ENCODE measurements around the gene TMEM143. TPM values are rescaled to one million over a fixed set of nuclear protein-coding genes. Genes with fewer than 3 reads are reported as not detected.
A peak's percentile ranks its signal among the peaks of the same experiment; 100 is the strongest.

TMEM143 gene
- total and polyA plus RNA-seq, 2 of the 8 experiments (the other 6 are each of a cell fraction or from before 2014, with no cell fraction given) = 14.2 to 19.1 TPM

DNA sequence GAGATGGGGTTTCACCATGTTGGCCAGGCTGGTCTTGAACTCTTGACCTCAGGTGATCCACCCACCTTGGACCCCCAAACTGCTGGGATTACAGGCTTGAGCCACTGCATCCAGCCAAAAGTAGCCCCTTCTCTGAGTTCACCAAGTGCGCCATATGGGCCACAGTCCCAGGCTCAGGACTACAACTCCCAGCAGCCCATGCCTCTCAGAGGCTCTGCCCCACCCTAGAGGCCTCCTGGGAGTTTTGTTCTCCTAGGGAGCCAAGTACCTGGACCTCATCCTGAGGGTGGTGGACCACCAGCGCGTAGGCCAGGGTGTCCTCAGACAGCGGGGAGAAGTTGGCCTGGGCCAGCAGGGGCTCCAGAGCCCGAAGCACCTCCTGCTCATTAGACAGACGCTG lies 18.8 kb downstream of the TMEM143 start:
- Histone ChIP-seq H3K4ac (replicated peaks; ENCODE audit: insufficient read length, low read depth, low read length) (no peak overlapping the region), H2AK5ac (ENCODE audit: low read depth, low read length) (no peak overlapping the region), H2BK15ac (ENCODE audit: low read length) (no peak overlapping the region), H2BK20ac (ENCODE audit: low read length) (no peak overlapping the region), H3K27ac (ENCODE audit: low read depth, low read length) (no peak overlapping the region), H3K56ac (replicated peaks; ENCODE audit: insufficient read length, low read depth, low read length) (no peak overlapping the region), H3K9ac (replicated peaks in 1 of 4; ENCODE audit: extremely low read depth in 1 of 4, low read depth in 3 of 4, low read length in 3 of 4) (no peak overlapping the region), H3K9me3 (ENCODE audit: insufficient read depth in 2 of 2, low read depth in 1 of 2, low read length in 1 of 2) (no peaks in the 10 kb centered on the region), H2BK5ac (ENCODE audit: low read depth, low read length) (no peak overlapping the region), H3K36me3 (ENCODE audit: control insufficient read depth in 2 of 4, insufficient read depth in 4 of 4, low read length in 3 of 4) (no peaks in the 10 kb centered on the region), H3K14ac (ENCODE audit: insufficient read length) (no peak overlapping the region), H4K5ac (ENCODE audit: insufficient read length, low read depth, low read length) (no peak overlapping the region), H3K4me3 (ENCODE audit: extremely low read depth in 1 of 4, insufficient read depth in 2 of 4, low read depth in 3 of 4, low read length in 4 of 4) (no peak overlapping the region), H3K23me2 (ENCODE audit: low read depth, low read length) (no peaks in the 10 kb centered on the region; the same call in 1 of the 2 replicates), H4K8ac (ENCODE audit: extremely low read depth, insufficient read depth, low read length) (no peak overlapping the region), H4K20me1 (replicated peaks in 1 of 2; ENCODE audit: control insufficient read depth in 1 of 2, insufficient read depth in 2 of 2, low read length in 2 of 2) (no peaks in the 10 kb centered on the region), H3K27me3 (replicated peaks in 1 of 4; ENCODE audit: control insufficient read depth in 3 of 4, extremely low read depth in 1 of 4, insufficient read depth in 3 of 4, low read length in 3 of 4) (no peaks in the 10 kb centered on the region), H4K91ac (replicated peaks; ENCODE audit: insufficient read length, low read length) (no peak overlapping the region), H3K23ac (ENCODE audit: insufficient read length) (no peak overlapping the region), H2AFZ (ENCODE audit: low read length) (no peak overlapping the region), H2BK12ac (ENCODE audit: low read depth, low read length) (no peak overlapping the region), H2BK120ac (replicated peaks; ENCODE audit: low read depth, low read length) (no peak overlapping the region), H3K79me2 (ENCODE audit: control insufficient read depth in 1 of 2, insufficient read depth in 2 of 2, low read length in 2 of 2) (no peaks in the 10 kb centered on the region), H3K4me2 (ENCODE audit: insufficient read depth in 1 of 2, low read depth in 2 of 2, low read length in 2 of 2) (no peak overlapping the region), H3K79me1 (ENCODE audit: low read depth, low read length) (no peaks in the 10 kb centered on the region), H3K18ac (ENCODE audit: extremely low read depth, low read length) (no peak overlapping the region), H3K4me1 (replicated peaks in 1 of 4; ENCODE audit: control insufficient read depth in 3 of 4, insufficient read depth in 4 of 4, low read length in 3 of 4) (peaks cover 0 to 4% (median under 1%) of the 10 kb centered on the region in 4 experiments; a peak in 2 of 7 replicates)
- DNase-seq (ENCODE audit: low read depth in 1 of 2, low spot score in 2 of 2) = no peak
- FAIRE-seq = no peak
- TF ChIP-seq, protein P1, sequence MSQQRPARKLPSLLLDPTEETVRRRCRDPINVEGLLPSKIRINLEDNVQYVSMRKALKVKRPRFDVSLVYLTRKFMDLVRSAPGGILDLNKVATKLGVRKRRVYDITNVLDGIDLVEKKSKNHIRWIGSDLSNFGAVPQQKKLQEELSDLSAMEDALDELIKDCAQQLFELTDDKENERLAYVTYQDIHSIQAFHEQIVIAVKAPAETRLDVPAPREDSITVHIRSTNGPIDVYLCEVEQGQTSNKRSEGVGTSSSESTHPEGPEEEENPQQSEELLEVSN (IDR thresholded peaks at IDR 0.05) = no peak
- peak; percentile 54 for TF ChIP-seq SIX5 (IDR thresholded peaks at IDR 0.05; ENCODE audit: low read depth, low read length)
- ChIA-PET CTCF (ENCODE audit: partially characterized antibody) (interaction anchor here (1.1 to 2.5 kb wide), 3 partner anchors 11 to 114 kb away, joined by 3 to 9 read pairs (median 4); no protein-coding TSS in a partner anchor), POLR2A (ENCODE audit: partially characterized antibody) (interaction anchor here (0.7 kb wide), 1 partner anchor 11 kb away, joined by 4 read pairs; no protein-coding TSS in a partner anchor)
- WGBS, 2 experiments (ENCODE audit: extremely low coverage in 1 of 2, insufficient coverage in 1 of 2, insufficient read length in 1 of 2, insufficient replicate concordance in 2 of 2, low coverage in 1 of 2, low lambda C conversion rate in 2 of 2, missing lambda C conversion rate in 1 of 2) = 83% methylated on average over 6 of the region's 6 CpGs; no CpG with 5 or more reads in 1 of the 2 experiments
